GM19035 (cell line): ENCODE results near the gene BBX.

Experiments
- ATAC-seq: cut with Tn5 transposase; IDR thresholded peaks from one replicate; pipeline ENCODE4 v1.9.1; 2021; ENCODE audit not compliant: unreplicated experiment

Gene BBX

DNA sequence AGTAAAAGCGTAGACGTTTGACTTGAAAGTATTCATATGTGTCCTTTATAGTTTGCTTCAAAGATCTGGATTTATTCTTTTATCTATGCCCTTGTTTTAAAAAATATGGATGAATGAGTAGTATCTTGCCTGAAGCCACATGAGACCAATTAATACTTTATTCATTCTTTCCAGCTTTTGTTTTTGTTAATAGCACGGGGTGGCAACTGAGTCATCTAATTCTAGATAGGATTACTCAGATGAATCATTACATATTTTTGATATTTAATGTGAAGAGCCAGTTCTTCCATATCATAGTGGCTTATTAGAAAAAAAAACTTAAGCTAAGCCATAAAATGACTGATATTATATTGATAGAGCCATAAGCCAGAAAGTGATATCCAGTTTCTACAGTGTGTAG lies 121.9 kb downstream of the BBX start:
- no peak for ATAC-seq

GRCh38 chr3:107650788-107651187 lies 128.0 kb downstream of the BBX start:
- no peak for ATAC-seq

DNA sequence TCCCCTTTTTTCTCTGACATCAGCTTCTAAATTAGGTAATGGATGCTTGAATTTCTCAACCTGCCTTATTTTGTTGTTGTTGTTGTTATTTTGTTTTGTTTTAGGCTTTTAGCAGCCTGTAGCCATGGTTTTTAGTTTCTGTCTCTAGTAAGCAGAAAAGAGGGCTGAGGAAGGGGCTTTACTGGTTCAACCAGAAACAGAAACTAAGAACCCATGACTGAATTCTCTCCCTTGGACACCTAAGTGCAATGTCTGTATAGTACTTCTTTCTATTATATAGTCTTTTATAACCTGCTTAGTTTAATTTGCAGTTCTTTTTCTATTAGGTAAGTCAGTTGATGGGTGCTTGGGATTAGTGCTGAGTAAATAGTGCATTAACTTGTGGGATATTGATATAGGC lies 129.0 kb downstream of the BBX start:
- peak; percentile 72 for ATAC-seq

DNA sequence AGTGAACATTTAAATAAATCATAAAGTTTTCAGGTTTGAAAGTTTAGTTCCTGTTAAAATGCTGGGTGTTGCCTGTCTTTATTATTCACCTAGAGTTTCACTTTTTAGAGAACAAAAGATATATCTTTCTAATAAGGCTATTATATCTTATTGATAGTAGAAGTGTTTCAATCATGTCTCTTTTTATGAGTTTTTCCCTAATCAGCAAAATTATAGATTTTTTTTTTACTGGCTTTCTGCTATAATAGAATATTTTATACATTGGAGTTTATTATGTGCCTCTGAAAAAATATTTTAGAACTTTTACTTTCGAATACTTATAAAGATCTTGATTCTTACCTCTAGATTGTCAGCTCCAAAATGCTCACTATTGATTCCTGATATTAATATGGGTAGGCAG lies 131.5 kb downstream of the BBX start:
- ATAC-seq: no peak

GRCh38 chr3:107657971-107658370 lies 135.2 kb downstream of the BBX start:
- ATAC-seq: no peak

- ATAC-seq: no peak
Observed at GRCh38 chr3:107660306-107660976, 137.7 kb downstream of the BBX start.

DNA sequence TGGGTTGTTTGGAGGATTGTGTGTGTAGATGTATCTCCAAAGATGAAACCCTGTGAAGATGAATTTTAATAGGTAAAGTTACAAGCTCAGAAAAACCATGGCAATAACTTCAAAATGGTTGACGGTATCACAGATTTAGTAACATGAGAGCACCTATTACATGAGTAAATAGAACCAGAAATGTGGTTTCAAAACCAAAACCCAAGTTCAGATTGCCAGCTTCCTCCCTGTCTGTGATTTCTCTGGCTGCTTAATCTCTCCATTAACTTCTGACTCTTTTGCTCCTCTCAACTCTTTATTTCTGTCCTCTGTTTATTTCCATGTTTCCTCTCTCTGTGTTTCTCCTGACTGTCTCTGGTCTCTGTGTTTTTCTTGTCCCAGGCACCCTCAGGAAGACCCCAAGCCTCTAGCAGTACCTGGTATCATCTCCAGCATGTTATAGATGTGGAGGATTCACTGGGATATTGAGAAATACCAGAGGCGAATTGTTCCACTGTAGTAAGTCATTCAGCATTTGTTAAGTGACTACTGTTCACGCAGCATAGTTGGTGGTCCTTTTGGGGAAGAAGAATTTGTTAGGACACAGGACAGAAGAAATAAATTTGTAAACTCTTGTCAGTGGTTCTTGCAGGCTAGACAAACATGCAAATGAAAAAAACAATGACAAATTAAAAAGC lies 138.8 kb downstream of the BBX start:
- peak; percentile 59 for ATAC-seq

DNA sequence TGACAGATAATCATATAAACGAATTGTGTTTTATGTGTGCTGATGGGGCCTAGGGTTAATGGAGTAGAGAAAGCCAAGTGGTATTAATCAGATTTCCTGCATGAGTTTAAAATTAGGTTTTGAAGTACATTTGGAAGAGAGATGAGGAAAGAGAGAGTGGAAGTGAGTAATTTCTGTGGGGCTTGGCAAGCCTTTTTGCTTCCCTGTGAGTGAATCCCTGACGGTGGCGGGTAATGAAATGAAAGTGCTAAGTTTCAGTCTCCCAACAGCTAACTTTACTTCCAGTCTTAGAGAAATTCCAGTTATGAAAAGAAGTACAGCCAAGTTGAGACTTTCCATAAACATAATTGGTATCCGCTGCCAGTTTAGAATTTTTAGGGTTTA lies 139.4 kb downstream of the BBX start:
- no peak for ATAC-seq

- no peak for ATAC-seq
Observed at GRCh38 chr3:107662586-107662985, 139.8 kb downstream of the BBX start.

- no peak for ATAC-seq
Observed at GRCh38 chr3:107663266-107663665, 140.5 kb downstream of the BBX start.

DNA sequence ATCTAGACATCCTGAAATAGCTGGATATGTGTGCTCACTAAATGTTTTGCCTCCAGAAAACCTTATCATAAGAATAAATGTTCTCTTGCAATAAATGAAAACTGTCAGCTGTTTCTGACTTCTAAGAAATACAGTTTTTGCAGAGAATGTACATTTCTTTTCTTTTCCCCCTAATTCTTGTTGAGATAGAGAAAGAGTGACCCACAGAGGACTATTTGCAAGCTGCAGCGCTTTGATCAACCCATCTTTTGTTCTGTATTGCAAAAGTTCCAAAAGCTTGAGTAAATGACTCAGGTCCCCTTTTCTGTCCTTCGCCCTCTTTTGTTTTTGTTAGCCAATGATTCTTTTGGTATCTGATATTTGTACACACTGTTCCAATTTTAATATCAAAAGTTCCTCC lies 141.9 kb downstream of the BBX start:
- ATAC-seq: no peak

- ATAC-seq: no peak
Observed at GRCh38 chr3:107665351-107665750, 142.6 kb downstream of the BBX start.

GRCh38 chr3:107666853-107667252 lies 144.1 kb downstream of the BBX start:
- ATAC-seq: no peak

GRCh38 chr3:107668416-107668815 lies 145.7 kb downstream of the BBX start:
- ATAC-seq: no peak

- ATAC-seq: no peak
Observed at GRCh38 chr3:107668963-107669362, 146.2 kb downstream of the BBX start.

GRCh38 chr3:107669669-107670068 lies 146.9 kb downstream of the BBX start:
- no peak for ATAC-seq

GRCh38 chr3:107670986-107671385 lies 148.2 kb downstream of the BBX start:
- ATAC-seq: no peak

DNA sequence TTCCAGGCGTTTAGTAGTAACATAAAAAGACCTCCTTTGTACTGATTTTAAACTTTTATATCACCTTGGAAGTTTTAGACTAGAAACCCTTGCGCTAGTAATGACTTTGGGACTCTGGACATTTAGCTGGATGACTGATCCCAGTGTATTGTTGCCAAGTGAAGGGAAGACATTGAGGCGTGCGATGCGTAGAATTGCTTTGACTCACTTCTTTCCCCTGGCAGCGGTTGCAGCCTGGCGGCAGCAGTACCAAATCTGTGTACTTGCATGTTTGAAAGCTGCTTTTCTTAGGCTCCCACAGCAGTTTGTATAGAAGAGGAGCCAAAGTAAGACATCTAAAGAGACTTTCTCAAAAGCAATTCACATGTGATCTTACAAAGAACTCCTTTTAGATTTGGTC lies 151.6 kb downstream of the BBX start:
- ATAC-seq: no peak

DNA sequence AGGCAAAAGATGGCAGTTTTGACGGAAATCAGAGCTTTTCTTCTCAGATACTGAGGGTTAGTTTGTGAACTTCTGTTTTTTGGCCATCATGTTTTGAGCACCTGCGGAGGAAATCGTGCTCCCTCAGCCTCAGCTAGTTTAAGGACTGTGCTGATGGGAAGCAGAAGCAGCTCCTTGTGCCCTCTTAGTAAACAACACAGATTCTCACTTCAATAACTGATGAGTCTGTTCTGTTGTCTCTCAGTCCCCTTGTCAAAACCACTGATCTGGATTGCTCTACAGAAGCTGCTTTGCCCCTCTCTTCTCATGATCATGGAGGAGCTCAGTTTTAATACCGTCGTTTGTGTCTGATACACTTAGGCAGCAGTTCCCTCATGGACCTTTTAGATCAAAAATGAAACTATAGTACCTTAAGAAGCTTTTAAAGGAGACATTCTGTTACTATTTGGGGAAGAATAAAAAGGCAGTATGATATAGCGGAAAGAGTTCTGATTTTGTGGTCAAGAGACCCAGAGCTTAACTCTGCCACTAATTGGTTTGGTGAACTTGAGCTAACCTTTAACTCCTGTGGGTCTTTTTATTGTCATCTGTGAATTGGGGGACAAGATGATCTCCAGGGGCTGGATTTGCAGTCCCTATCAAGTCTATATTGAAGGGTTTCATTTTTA lies 152.6 kb downstream of the BBX start:
- no peak for ATAC-seq

DNA sequence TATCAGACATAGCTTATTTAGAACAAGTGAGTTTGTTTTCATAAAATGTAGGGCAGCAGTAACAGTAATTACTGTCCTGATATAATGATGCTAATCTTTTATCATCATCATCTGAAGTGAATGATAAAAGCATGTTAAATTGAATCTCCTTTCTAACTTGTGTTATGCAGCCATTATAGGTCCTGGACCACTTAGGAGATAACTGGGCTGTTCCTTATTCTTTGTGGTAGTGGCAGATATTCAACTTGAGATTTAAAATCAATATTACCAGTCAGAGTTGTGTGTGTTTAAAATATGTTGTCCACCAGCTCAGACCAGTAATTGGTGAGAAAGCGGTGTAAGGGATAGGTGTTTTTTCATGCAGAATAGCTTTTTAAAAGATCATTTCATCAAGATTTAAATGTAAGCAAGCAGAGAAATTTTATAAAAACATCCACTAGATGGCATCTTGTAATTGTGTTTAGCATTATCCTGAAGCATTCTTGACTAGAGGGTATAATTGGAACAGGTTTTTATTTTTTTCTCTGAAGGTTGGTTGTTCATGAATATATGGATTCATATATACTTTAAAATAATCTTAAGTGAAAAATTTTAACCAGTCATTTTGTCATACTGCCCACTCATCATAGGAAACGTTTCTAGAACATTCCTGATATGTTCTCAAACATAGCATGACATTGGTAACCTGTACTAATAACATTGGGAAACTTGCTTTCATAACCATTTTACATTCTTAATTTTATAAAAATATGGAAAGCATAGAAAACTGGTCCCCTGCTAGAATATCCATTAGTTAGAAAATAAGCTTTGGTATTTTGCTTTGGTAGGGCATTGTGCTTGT lies 153.9 kb downstream of the BBX start:
- ATAC-seq: no peak

GRCh38 chr3:107679921-107680320 lies 157.2 kb downstream of the BBX start:
- ATAC-seq: no peak
